ENCODE results near the gene MEGF9.
"Not testable (repeated sequence)": the region's sequence is repeated elsewhere in the genome, so short reads cannot be mapped to it uniquely, and the experiment has no call there.

Gene MEGF9

DNA sequence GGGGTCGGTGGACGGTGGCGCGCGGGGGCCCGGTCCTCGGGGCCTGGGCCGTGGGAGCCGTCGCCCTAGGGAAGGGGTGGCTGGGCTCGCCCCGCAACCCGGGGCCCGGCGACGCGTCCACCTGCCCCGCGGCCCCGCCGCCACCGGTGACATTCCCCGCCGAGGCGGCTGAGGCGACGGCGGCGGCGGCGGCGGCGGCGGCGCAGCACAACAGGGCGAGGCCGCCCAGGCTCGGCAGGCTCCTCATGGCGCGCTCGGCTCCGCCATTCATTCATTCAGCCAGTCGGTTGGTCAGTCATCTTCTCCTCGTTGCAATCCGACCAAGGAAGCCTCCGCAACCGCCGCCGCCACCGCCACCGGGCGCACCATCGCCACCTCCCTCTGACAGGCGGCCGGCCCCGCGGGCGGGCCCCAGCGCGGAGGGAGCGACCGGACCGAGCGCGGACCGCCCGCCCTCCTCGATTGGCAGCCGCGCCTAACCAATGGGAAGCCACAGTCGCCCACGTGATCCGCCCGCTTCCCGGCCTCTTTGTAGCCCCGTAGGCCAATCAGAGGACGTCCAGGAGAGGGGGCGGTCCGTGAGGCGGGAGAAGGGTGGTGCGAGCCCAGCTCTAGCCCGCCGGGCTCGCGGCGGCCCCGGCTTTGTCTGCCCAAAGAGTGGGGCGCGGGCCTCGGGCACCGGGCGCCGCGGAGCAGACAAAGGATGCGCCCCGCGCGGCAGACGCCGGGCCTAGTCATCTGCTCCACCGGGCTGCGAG is at the start of gene MEGF9:
MEGF9 (minus strand) TSS at position 383 of the 758 bp plus-strand sequence; CDS start at position 271, 112 bp downstream.
- no peaks in the 10 kb centered on the region for H3K9me3 Mint-ChIP-seq
- peak within 1 kb of the TSS; percentile 89 for H3K4me3 Mint-ChIP-seq
- H3K27me3 Mint-ChIP-seq, result no peaks in the 10 kb centered on the region
- H3K4me1 Mint-ChIP-seq, result peaks cover 47% of the 10 kb centered on the region
- H3K36me3 Mint-ChIP-seq, result peaks cover 2% of the 10 kb centered on the region
- DNase-seq, result peak; percentile 99
- peak within 1 kb of the TSS; percentile 90 for H3K27ac Mint-ChIP-seq
- CTCF ChIA-PET, result interaction anchor here (0.8 to 1.2 kb wide), 2 partner anchors 13 to 346 kb away, joined by 3 to 4 read pairs; no protein-coding TSS in a partner anchor

DNA sequence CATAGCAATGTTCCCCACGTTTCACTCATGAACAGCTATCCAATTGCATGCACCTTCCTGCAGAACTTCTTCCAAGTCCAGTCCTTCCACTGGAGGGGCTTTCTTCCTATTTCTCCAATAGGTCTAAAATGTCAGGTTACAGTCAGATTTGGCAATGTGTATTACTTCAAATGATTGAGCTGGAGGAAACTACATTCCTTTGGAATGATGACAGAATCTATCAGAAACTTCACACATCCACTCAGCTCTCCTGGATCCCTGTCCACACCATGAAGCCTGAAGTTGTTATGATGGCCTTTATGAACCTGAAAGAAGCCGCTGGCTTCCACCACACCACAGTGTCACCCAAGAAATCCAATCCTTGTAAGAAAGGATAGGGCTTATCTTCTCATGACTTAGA is 46.7 kb upstream of the MEGF9 start:
- CTCF ChIA-PET, result interaction anchor here (1.7 kb wide), 1 partner anchor 299 kb away, joined by 8 read pairs; no protein-coding TSS in a partner anchor
- Mint-ChIP-seq H3K9me3 (no peaks in the 10 kb centered on the region), H3K4me3 (no peak overlapping the region), H3K27ac (no peak overlapping the region), H3K4me1 (peaks cover 6% of the 10 kb centered on the region), H3K36me3 (peaks cover 44% of the 10 kb centered on the region), H3K27me3 (no peaks in the 10 kb centered on the region)
- no peak for DNase-seq

DNA sequence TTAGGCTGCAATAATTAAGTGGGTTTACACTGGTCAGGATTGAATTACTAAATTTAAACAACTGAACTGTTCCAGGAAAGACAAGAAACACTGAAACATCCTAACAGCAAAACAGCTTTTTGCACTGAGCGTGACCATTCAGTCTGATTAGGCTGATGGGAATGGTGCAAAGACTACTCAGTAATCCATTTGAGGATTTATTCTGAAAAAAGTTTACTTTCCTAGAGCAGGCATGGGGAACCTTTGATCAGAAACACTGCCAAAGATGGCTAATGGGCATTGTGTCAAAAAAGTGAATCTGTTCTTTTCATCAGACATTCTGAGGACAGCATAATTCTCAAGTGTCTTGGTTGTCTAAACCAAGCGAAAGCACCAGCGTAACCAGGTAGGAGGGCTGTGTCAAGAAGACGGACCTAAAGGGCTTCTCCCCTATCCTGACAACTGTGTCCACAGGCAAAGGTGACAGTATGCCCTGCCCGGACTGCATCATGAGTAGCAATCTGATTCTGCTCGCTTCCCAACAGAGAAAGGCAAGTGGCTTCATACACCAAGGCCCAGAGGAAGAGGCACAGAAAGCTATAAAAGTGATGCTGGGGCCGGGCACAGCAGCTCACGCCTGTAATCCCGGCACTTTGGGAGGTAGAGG is 45.6 kb upstream of the MEGF9 start:
- Mint-ChIP-seq H3K27ac (no peak overlapping the region), H3K9me3 (no peaks in the 10 kb centered on the region), H3K36me3 (peaks cover 36% of the 10 kb centered on the region), H3K27me3 (no peaks in the 10 kb centered on the region), H3K4me1 (peaks cover 6% of the 10 kb centered on the region), H3K4me3 (no peak overlapping the region)
- DNase-seq, result no peak
- CTCF ChIA-PET, result no interaction called here

DNA sequence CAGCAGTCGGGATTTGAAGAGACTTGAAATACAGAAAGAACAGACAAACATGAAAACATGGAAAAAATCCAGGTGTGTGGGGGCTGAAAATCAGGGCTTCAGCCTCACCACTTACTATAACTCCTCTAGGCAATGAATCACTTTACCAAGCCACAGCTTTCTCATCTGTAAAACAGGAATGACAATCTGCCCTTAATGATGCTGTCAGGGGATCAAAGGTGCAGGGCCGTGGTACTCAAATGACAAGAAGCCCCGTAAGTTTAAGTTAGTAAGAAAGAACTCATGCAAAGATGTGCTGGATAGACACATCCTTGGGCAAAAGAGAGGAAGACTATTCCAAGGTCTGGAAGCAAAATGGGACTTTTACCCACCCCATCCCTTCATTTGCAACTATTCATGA is 44.3 kb upstream of the MEGF9 start:
- no peak for DNase-seq
- Mint-ChIP-seq H3K9me3 (no peaks in the 10 kb centered on the region), H3K36me3 (peaks cover 29% of the 10 kb centered on the region), H3K27ac (no peak overlapping the region), H3K27me3 (no peaks in the 10 kb centered on the region), H3K4me3 (no peak overlapping the region), H3K4me1 (peaks cover 6% of the 10 kb centered on the region)
- CTCF ChIA-PET, result interaction anchor here (4.9 kb wide), 1 partner anchor 302 kb away, joined by 45 read pairs; no protein-coding TSS in a partner anchor

DNA sequence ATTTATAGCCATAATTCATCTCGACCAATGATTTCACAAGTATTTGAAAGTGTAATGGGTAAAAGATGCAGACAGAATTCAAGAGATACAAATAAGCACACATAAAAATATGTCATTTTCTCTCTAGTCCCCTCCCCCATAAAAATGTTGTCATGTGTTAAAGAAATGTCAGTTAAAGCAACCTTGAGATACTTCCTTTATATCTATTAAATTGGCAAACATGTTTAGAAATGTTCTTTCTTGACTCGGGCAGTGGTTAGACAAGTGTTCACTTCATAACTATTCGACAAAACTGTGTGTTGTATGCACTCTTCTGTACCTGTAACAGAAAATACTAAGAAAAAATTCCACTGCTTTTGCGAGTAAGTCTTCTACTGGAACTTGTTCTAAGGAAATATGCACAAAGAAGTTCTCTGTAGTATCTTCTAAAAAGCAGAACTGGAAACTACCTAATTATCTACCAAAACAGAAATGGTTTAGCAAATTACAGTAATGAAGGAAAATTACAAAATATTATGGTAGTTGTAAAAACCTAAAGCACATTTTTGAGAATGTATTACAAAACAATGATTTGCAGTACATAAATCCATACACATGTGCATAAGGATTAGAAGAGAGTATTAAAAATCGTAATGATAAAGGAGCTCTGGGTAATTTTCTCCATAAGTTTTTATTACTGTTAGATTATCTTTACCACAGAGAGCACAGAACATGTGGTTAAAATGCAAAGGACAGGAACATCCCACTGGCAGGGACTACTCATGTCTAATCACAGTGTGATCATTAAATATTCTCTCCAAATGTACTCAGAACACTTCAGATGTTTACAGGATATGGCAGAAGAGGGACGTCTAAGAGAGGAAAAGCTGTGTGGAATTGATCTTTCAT is 43.0 kb upstream of the MEGF9 start:
- peak overlapping the region; percentile 71 for H3K27ac Mint-ChIP-seq
- DNase-seq, result no peak

DNA sequence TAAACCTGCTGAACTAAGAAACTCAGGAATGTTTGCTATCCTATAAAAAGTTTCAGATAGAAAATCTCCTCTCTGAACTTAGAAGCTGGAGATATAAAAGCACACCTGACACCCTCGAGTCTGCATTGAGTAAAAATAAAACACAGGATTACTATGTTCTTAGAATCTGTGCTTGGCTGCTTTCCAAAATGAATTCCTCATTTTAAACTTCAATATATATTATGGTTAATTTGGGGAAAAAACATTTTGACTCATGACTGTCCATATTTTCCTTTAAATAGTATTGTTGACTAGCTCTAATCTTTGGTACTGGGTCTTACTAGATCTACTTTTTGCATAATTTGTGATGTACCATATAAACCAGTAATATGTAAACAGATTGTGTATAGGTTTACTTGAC is 42.3 kb upstream of the MEGF9 start:
- H3K4me1 Mint-ChIP-seq, result peaks cover 6% of the 10 kb centered on the region
- H3K27ac Mint-ChIP-seq, result no peak overlapping the region
- no peak overlapping the region for H3K4me3 Mint-ChIP-seq
- CTCF ChIA-PET, result interaction anchor here (0.7 to 4.9 kb wide), 31 partner anchors 9 to 521 kb away, joined by 3 to 45 read pairs (median 5); no protein-coding TSS in a partner anchor
- no peak for DNase-seq
- H3K36me3 Mint-ChIP-seq, result peaks cover 26% of the 10 kb centered on the region
- no peaks in the 10 kb centered on the region for H3K9me3 Mint-ChIP-seq
- no peaks in the 10 kb centered on the region for H3K27me3 Mint-ChIP-seq

More for the DNA sequence above, 43.0 kb upstream of the MEGF9 start:
- Mint-ChIP-seq H3K4me1 (peaks cover 6% of the 10 kb centered on the region), H3K9me3 (no peaks in the 10 kb centered on the region), H3K36me3 (peaks cover 26% of the 10 kb centered on the region), H3K27me3 (no peaks in the 10 kb centered on the region), H3K4me3 (no peak overlapping the region)
- CTCF ChIA-PET, result interaction anchor here (0.8 to 4.9 kb wide), 16 partner anchors 8 to 521 kb away, joined by 3 to 45 read pairs (median 5); no protein-coding TSS in a partner anchor

DNA sequence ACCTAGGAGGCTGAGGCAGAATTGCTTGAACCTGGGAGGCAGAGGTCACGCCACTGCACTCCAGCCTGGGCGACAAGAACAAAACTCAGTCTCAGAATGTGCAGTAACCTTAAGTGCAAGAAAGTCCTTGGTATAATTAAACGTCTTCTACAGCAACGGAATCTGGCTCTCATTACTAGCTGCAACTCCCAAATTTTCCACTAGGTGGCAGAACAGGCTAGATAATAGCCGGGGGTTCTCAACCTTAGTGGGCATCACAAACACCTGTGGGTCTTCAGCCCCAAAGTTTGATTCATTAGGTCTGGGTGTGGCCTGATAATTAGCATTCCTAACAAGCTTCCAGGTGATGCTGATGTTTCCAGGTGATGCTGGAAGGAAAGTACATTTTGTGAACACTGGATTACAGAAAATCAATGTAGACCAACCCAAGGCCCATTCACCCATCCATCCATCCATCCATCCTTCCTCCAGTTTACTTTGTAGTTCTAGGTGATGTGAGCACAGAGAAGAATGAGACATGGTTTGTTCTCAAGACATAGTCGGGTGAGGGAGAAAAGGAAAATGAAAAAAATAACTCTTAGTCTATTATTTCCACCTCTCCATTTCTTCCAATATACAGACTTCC is 41.7 kb upstream of the MEGF9 start:
- Mint-ChIP-seq H3K4me3 (no peak overlapping the region), H3K36me3 (peaks cover 22% of the 10 kb centered on the region), H3K27ac (no peak overlapping the region), H3K4me1 (peaks cover 6% of the 10 kb centered on the region), H3K27me3 (no peaks in the 10 kb centered on the region), H3K9me3 (no peaks in the 10 kb centered on the region)
- CTCF ChIA-PET, result interaction anchor here (0.7 to 4.9 kb wide), 49 partner anchors 9 to 522 kb away, joined by 3 to 45 read pairs (median 4); partner anchors contain the start of gene FBXW2
- DNase-seq, result peak; percentile 74

DNA sequence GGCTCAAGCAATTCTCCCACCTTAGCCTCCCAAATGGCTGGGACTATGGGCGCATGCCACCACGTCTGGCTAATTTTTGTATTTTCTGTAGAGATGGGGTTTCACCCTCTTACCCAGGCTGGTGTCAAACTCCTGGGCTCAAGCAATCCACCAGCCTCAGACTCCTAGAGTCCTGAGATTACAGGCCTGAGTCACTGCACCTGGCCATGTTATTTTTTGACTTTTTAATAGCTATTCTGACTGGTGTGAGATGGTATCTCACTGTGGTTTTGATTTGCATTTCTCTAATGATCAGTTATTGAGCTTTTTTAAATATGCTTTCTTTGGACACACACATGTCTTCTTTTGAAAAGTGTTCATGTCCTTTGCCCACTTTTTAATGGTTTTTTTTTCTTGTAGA is 40.8 kb upstream of the MEGF9 start:
- Mint-ChIP-seq H3K4me3 (no peak overlapping the region), H3K27ac (no peak overlapping the region), H3K4me1 (peaks cover 6% of the 10 kb centered on the region), H3K36me3 (peaks cover 19% of the 10 kb centered on the region), H3K27me3 (no peaks in the 10 kb centered on the region), H3K9me3 (no peaks in the 10 kb centered on the region)
- CTCF ChIA-PET, result interaction anchor here (0.7 to 4.9 kb wide), 30 partner anchors 8 to 344 kb away, joined by 3 to 45 read pairs (median 4); no protein-coding TSS in a partner anchor
- no peak for DNase-seq

DNA sequence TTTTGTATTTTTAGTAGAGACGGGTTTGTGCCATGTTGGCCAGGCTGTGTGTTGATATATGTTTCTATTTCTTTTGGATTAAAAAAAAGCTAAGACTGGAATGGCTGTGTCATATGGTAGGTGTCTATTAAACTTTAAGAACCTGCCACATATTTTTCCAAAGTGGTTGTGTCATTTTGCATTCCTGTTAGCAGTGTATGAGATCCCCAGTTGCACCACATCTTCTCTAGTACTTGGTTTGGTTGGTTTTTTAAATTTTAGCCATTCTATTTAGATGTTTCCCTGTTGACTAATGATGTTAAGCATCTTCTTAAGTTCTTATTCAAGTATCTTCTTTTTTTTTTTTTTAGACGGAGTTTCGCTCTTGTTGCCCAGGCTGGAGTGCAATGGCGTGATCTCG is 36.2 kb upstream of the MEGF9 start:
- peaks cover 6% of the 10 kb centered on the region for H3K4me1 Mint-ChIP-seq
- H3K27me3 Mint-ChIP-seq, result no peaks in the 10 kb centered on the region
- no peak overlapping the region for H3K4me3 Mint-ChIP-seq
- no peak overlapping the region for H3K27ac Mint-ChIP-seq
- CTCF ChIA-PET, result interaction anchor here (1.4 kb wide), 1 partner anchor 463 kb away, joined by 3 read pairs; no protein-coding TSS in a partner anchor
- no peaks in the 10 kb centered on the region for H3K36me3 Mint-ChIP-seq
- H3K9me3 Mint-ChIP-seq, result no peaks in the 10 kb centered on the region
- no peak for DNase-seq

DNA sequence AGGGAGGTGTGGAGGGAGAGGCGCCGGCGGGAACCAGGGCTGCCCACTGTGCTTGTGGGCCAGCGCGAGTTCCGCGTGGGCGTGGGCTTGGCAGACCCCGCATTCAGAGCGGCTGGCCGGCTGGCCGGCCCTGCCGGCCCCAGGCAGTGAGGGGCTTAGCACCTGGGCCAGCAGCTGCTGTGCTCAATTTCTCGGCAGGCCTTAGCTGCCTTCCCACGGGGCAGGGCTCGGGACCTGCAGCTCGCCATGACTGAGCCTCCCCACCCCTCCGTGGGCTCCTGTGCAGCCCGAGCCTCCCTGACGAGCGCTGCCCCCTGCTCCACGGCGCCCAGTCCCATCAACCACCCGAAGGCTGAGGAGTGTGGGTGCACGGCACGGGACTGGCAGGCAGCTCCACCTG is 32.1 kb upstream of the MEGF9 start:
- CTCF ChIA-PET, result interaction anchor here (1.7 kb wide), 1 partner anchor 10 kb away, joined by 6 read pairs; no protein-coding TSS in a partner anchor
- H3K36me3 Mint-ChIP-seq, H3K4me1 Mint-ChIP-seq: not testable (repeated sequence)

DNA sequence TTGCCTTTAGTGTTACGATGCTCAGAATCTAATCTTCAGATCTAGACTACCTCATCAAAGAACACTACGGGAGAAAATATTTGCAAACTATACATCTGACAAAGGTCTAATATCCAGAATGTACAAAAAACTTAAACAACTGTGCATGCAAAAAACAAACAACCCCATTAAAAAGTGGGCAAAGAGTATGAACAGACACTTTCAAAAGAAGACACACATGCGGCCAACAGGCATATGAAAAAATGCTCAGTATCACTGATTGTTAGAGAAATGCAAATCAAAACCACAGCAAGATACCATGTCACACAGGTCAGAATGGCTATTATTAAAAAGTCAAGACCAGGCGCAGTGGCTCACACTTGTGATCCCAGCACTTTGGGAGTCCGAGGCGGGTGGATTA is 31.0 kb upstream of the MEGF9 start:
- H3K9me3 Mint-ChIP-seq, result no peaks in the 10 kb centered on the region
- H3K4me1 Mint-ChIP-seq, result peaks cover 6% of the 10 kb centered on the region
- no peak overlapping the region for H3K4me3 Mint-ChIP-seq
- DNase-seq, result no peak
- CTCF ChIA-PET, result interaction anchor here (1.0 to 1.5 kb wide), 2 partner anchors 11 to 315 kb away, joined by 4 to 5 read pairs; no protein-coding TSS in a partner anchor
- no peak overlapping the region for H3K27ac Mint-ChIP-seq
- H3K27me3 Mint-ChIP-seq, result no peaks in the 10 kb centered on the region
- no peaks in the 10 kb centered on the region for H3K36me3 Mint-ChIP-seq

More for the DNA sequence above, 32.1 kb upstream of the MEGF9 start:
- not testable (repeated sequence) for DNase-seq, H3K9me3 Mint-ChIP-seq, H3K4me3 Mint-ChIP-seq, H3K27ac Mint-ChIP-seq, H3K27me3 Mint-ChIP-seq

DNA sequence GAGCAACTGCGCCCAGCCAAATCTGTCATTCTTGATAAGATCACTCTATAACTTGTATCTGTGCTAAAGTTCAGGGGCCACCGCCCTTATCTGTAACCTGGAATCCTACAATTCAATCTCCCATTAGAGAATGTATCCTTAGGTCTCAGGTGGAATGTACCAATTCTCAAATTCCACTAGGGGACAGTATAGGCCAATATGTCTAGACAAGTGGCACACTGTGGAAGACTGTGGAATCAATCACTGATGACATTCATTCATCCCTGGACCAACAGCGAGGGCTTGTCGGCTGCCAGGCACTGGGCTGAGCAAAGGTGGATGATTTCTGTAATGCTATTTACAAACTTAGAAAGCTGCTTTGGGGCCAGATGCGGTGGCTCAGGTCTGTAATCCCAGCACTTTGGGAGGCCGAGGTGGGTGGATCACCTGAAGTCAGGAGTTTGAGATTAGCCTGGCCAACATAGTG is 28.7 kb upstream of the MEGF9 start:
- Mint-ChIP-seq H3K4me1 (peaks cover 6% of the 10 kb centered on the region), H3K4me3 (no peak overlapping the region), H3K9me3 (no peaks in the 10 kb centered on the region), H3K27me3 (no peaks in the 10 kb centered on the region), H3K27ac (no peak overlapping the region), H3K36me3 (no peaks in the 10 kb centered on the region)
- DNase-seq, result no peak
- CTCF ChIA-PET, result interaction anchor here (1.3 to 1.5 kb wide), 3 partner anchors 13 to 132 kb away, joined by 3 read pairs; no protein-coding TSS in a partner anchor

DNA sequence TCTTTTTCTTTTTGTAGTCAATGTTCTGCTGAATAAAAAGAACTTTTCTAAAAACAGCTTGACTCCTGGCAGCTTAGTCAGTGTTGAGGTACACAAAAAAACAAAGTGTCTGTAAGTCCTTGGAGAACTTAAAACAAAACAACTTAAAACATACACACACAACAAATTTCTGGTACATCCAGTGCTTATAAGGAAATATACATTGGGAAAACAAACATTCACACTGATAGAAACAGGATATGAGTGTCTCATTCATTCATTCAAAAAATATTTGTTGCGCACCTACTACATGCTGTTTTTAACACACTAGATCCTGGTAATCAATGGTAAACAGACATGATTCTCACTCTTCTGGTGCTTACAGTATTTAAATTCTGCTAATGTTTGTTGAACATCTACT is 27.4 kb upstream of the MEGF9 start:
- Mint-ChIP-seq H3K27me3 (no peaks in the 10 kb centered on the region), H3K4me3 (no peak overlapping the region), H3K36me3 (no peaks in the 10 kb centered on the region), H3K27ac (no peak overlapping the region), H3K4me1 (no peaks in the 10 kb centered on the region), H3K9me3 (no peaks in the 10 kb centered on the region)
- CTCF ChIA-PET, result interaction anchor here (1.3 to 2.6 kb wide), 3 partner anchors 122 to 318 kb away, joined by 3 to 6 read pairs (median 3); no protein-coding TSS in a partner anchor
- no peak for DNase-seq

All from activated naive CD4-positive, alpha-beta T cell treated with anti-CD3 and anti-CD28 coated beads, Interleukin-2, amount 10 ng/mL, durations not matched to agents 7 days and 5 days (primary cell).